ENCODE measurements around the gene UBE2Q2.
"Not testable (repeated sequence)": the region's sequence is repeated elsewhere in the genome, so short reads cannot be mapped to it uniquely, and the experiment has no call there.

The UBE2Q2 gene

GRCh38 chr15:75827691-75828090, 15.6 kb upstream of the UBE2Q2 start:
- no peak for DNase-seq

- DNase-seq, result no peak
Measured at GRCh38 chr15:75828429-75828828, 14.8 kb upstream of the UBE2Q2 start.

GRCh38 chr15:75830910-75831805, 12.1 kb upstream of the UBE2Q2 start:
- no peak for DNase-seq

GRCh38 chr15:75831806-75832102, 11.5 kb upstream of the UBE2Q2 start:
- no peak for DNase-seq

- no peak for DNase-seq
Measured at GRCh38 chr15:75832114-75832513, 11.1 kb upstream of the UBE2Q2 start.

- DNase-seq, result no peak
Measured at GRCh38 chr15:75834021-75834420, 9.2 kb upstream of the UBE2Q2 start.

GRCh38 chr15:75835990-75836958, 7.0 kb upstream of the UBE2Q2 start:
- no peak for DNase-seq

- DNase-seq, result no peak
Measured at GRCh38 chr15:75836959-75837334, 6.3 kb upstream of the UBE2Q2 start.

- peak in 1 of 2 experiments; percentile 62 for DNase-seq
Measured at GRCh38 chr15:75840659-75841058, 2.6 kb upstream of the UBE2Q2 start.

GRCh38 chr15:75841626-75842025, 1.6 kb upstream of the UBE2Q2 start:
- DNase-seq, result no peak

- peak in 1 of 2 experiments; percentile 32 for DNase-seq
Measured at GRCh38 chr15:75843678-75844581, 683 bp downstream of the UBE2Q2 start.

GRCh38 chr15:75844629-75845335, 1.5 kb downstream of the UBE2Q2 start:
- DNase-seq, result no peak

GRCh38 chr15:75849167-75849566, 5.9 kb downstream of the UBE2Q2 start:
- no peak for DNase-seq

GRCh38 chr15:75850708-75851107, 7.5 kb downstream of the UBE2Q2 start:
- DNase-seq, result no peak

GRCh38 chr15:75851566-75851965, 8.3 kb downstream of the UBE2Q2 start:
- DNase-seq, result not testable (repeated sequence)

GRCh38 chr15:75857886-75858285, 14.6 kb downstream of the UBE2Q2 start:
- DNase-seq, result no peak

- no peak for DNase-seq
Measured at GRCh38 chr15:75861750-75862402, 18.6 kb downstream of the UBE2Q2 start.

- DNase-seq, result no peak
Measured at GRCh38 chr15:75862796-75863195, 19.5 kb downstream of the UBE2Q2 start.

GRCh38 chr15:75864213-75865059, 21.2 kb downstream of the UBE2Q2 start:
- DNase-seq, result no peak

- DNase-seq, result not testable (repeated sequence)
Measured at GRCh38 chr15:75866045-75866444, 22.8 kb downstream of the UBE2Q2 start.

- DNase-seq, result no peak
Measured at GRCh38 chr15:75866916-75867315, 23.7 kb downstream of the UBE2Q2 start.
